ENCODE results near the gene RAB32.
"Not testable (repeated sequence)": the region's sequence is repeated elsewhere in the genome, so short reads cannot be mapped to it uniquely, and the experiment has no call there.

RAB32 gene

GRCh38 chr6:146543211-146543939, at the start of gene RAB32:
Gene RAB32 (plus strand): TSS chr6:146543833. CDS start chr6:146543872, 39 bp downstream.
- peak; percentile 8 for DNase-seq (ENCODE audit: low spot score)

- DNase-seq (ENCODE audit: low spot score): no peak
Measured at GRCh38 chr6:146498309-146498708, 45.3 kb upstream of the RAB32 start.

- DNase-seq (ENCODE audit: low spot score): no peak
Measured at GRCh38 chr6:146503096-146503495, 40.5 kb upstream of the RAB32 start.

GRCh38 chr6:146515212-146515611, 28.4 kb upstream of the RAB32 start:
- no peak for DNase-seq (ENCODE audit: low spot score)

- DNase-seq (ENCODE audit: low spot score): no peak
Measured at GRCh38 chr6:146526192-146526591, 17.4 kb upstream of the RAB32 start.

GRCh38 chr6:146532702-146533101, 10.9 kb upstream of the RAB32 start:
- DNase-seq (ENCODE audit: low spot score): no peak

- DNase-seq (ENCODE audit: low spot score): no peak
Measured at GRCh38 chr6:146542881-146543210, 787 bp upstream of the RAB32 start.

GRCh38 chr6:146543940-146544615, 445 bp downstream of the RAB32 start:
- no peak for DNase-seq (ENCODE audit: low spot score)

GRCh38 chr6:146544616-146545182, 1.1 kb downstream of the RAB32 start:
- DNase-seq (ENCODE audit: low spot score): no peak

- no peak for DNase-seq (ENCODE audit: low spot score)
Measured at GRCh38 chr6:146545581-146545980, 1.9 kb downstream of the RAB32 start.

GRCh38 chr6:146546443-146547043, 2.9 kb downstream of the RAB32 start:
- no peak for DNase-seq (ENCODE audit: low spot score)

- DNase-seq (ENCODE audit: low spot score): no peak
Measured at GRCh38 chr6:146547889-146548288, 4.3 kb downstream of the RAB32 start.

- no peak for DNase-seq (ENCODE audit: low spot score)
Measured at GRCh38 chr6:146548898-146549374, 5.3 kb downstream of the RAB32 start.

- DNase-seq (ENCODE audit: low spot score): no peak
Measured at GRCh38 chr6:146550911-146551310, 7.3 kb downstream of the RAB32 start.

- DNase-seq (ENCODE audit: low spot score): no peak
Measured at GRCh38 chr6:146551545-146551944, 7.9 kb downstream of the RAB32 start.

GRCh38 chr6:146553377-146554135, 9.9 kb downstream of the RAB32 start:
- no peak for DNase-seq (ENCODE audit: low spot score)

GRCh38 chr6:146560607-146561006, 17.0 kb downstream of the RAB32 start:
- no peak for DNase-seq (ENCODE audit: low spot score)

- DNase-seq (ENCODE audit: low spot score): not testable (repeated sequence)
Measured at GRCh38 chr6:146566661-146567060, 23.0 kb downstream of the RAB32 start.

GRCh38 chr6:146568619-146569018, 25.0 kb downstream of the RAB32 start:
- DNase-seq (ENCODE audit: low spot score): not testable (repeated sequence)

- no peak for DNase-seq (ENCODE audit: low spot score)
Measured at GRCh38 chr6:146574211-146574610, 30.6 kb downstream of the RAB32 start.

GRCh38 chr6:146578054-146578453, 34.4 kb downstream of the RAB32 start:
- DNase-seq (ENCODE audit: low spot score): no peak

- no peak for DNase-seq (ENCODE audit: low spot score)
Measured at GRCh38 chr6:146581968-146582367, 38.3 kb downstream of the RAB32 start.
